AG04449 (cell line): Measurements from ENCODE around the gene CNNM2.

Experiments
- CTCF ChIA-PET: fragments of 350-600 bp; formaldehyde crosslinking; extraction: SDS; loops from one replicate; lab custom pipeline; 2021; ENCODE audit warnings: antibody characterized with exemption; lab: Yijun Ruan, JAX
- POLR2A ChIA-PET: fragments of 400-600, 350-600 bp; formaldehyde crosslinking; extraction: SDS; loops from one replicate; lab custom pipeline; 2020; ENCODE audit warnings: antibody characterized with exemption, inconsistent platforms; lab: Yijun Ruan, JAX
- DNase-seq: peaks from one replicate; pipeline ENCODE4 v3.0.0-alpha.2; 2010; ENCODE audit warnings: low read depth, low spot score
- H3K4me3 ChIP-seq: 2 replicates; pipeline ENCODE4 v1.5.1; 2011; ENCODE audit warnings: low read depth, mild to moderate bottlenecking, control low read depth, low read length
- TF ChIP-seq, protein P1 (sequence below): IDR thresholded peaks from one replicate; pipeline ENCODE4 v1.5.1; 2011; ENCODE audit warnings: mild to moderate bottlenecking, moderate library complexity, low read length, control low read depth, inconsistent platforms; ENCODE audit not compliant: insufficient read depth; ENCODE audit errors: missing control alignments

The CNNM2 gene

DNA sequence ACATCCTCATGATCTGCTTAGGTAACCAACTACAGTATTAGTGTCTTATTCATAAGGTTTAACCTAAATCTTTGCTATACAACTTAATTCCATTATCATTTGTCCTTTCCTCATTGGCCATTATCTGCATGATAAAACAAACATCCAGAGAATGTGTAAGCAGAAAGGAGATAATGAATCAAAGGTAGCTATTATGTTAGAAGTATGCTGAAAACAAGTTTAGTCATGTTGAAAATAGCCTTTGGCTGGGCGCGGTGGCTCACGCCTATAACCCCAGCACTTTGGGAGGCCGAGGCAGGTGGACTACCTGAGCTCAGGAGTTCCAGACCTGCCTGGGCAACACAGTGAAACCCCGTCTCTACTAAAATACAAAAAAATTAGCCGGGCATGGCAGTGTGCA, 196.8 kb downstream of the CNNM2 start:
- no peak overlapping the region for H3K4me3 ChIP-seq
- no peak for DNase-seq
- ChIA-PET CTCF (interaction anchor here (1.5 to 2.5 kb wide), 2 partner anchors 124 to 130 kb away, joined by 6 to 8 read pairs; no protein-coding TSS in a partner anchor), POLR2A (no interaction called here)
- TF ChIP-seq, protein P1, sequence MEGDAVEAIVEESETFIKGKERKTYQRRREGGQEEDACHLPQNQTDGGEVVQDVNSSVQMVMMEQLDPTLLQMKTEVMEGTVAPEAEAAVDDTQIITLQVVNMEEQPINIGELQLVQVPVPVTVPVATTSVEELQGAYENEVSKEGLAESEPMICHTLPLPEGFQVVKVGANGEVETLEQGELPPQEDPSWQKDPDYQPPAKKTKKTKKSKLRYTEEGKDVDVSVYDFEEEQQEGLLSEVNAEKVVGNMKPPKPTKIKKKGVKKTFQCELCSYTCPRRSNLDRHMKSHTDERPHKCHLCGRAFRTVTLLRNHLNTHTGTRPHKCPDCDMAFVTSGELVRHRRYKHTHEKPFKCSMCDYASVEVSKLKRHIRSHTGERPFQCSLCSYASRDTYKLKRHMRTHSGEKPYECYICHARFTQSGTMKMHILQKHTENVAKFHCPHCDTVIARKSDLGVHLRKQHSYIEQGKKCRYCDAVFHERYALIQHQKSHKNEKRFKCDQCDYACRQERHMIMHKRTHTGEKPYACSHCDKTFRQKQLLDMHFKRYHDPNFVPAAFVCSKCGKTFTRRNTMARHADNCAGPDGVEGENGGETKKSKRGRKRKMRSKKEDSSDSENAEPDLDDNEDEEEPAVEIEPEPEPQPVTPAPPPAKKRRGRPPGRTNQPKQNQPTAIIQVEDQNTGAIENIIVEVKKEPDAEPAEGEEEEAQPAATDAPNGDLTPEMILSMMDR: no peak

DNA sequence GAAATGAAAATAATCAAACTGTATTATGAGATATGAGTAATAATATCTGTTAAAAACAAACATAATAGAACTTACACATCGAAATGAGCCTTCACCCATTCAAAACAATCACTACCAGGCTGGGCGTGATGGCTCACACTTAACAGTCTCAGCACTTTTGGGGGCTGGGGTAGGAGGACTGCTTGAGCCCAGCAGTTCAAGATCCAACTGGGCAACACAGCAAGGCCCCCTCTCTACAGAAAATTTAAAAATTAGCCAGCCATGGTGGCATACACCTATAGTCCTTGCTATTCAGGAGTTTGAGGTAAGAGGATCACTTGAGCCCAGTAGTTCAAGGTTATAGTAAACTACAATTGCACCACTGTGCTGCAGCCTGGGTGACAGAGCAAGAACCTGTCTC, 199.2 kb downstream of the CNNM2 start:
- ChIA-PET CTCF (no interaction called here), POLR2A (no interaction called here)
- DNase-seq: no peak
- no peak overlapping the region for H3K4me3 ChIP-seq
- TF ChIP-seq, protein P1: no peak

DNA sequence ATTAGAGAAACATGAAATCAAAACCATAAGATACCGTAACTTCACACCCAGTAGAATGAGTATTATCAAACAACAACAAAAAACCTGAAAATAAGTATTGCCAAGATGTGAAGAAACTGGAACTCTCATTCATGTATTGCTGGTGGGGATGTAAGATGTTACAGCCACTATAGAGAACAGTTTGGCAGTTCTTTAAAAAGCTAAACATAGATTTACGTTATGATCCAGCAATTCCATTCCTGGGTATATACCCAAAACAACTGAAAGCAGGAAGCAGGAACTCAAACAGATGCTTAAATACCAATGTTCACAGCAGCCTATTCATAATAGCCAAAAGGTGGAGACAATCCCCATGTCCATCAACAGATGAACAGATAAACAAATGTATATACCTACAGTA, 202.5 kb downstream of the CNNM2 start:
- TF ChIP-seq, protein P1: no peak
- no peak overlapping the region for H3K4me3 ChIP-seq
- no peak for DNase-seq
- ChIA-PET POLR2A (no interaction called here), CTCF (interaction anchor here (1.5 kb wide), 1 partner anchor 124 kb away, joined by 3 read pairs; no protein-coding TSS in a partner anchor)

DNA sequence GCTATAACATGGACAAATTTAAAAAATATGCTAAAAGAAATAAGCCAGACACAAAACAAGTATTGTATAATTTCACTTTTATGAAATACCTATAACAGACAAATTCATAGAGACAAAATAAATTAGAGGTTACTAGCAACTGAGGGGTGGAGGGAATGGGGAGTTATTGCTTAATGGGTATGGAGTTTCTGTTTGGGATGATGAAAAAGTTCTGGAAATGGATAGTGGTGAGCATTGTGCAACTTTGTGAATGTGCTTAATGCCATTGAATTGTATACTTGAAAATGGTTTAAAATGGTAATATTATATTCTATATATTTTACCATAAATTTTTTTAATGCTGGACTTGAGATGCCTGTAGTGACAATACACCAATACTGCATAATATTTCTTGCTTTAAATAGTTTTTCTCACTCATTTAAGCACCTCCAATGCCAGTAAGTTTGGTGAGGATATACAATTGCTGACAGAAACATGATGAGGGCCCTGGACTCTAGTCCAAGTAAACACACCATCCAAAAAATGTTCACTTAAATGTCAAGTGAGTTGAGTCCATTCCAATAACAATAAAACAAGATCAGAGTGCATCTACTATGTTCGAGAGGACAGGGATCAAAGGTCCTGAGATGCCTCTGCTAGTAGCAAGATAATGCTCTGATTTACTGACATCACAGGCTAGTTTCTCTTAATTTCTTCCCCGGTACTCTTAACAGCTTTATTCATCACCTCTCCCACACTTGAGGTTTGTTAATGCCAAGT, 203.1 kb downstream of the CNNM2 start:
- POLR2A ChIA-PET: no interaction called here
- no peak for DNase-seq
- CTCF ChIA-PET: interaction anchor here (1.5 kb wide), 1 partner anchor 124 kb away, joined by 3 read pairs; no protein-coding TSS in a partner anchor
- TF ChIP-seq, protein P1: no peak
- no peak overlapping the region for H3K4me3 ChIP-seq

DNA sequence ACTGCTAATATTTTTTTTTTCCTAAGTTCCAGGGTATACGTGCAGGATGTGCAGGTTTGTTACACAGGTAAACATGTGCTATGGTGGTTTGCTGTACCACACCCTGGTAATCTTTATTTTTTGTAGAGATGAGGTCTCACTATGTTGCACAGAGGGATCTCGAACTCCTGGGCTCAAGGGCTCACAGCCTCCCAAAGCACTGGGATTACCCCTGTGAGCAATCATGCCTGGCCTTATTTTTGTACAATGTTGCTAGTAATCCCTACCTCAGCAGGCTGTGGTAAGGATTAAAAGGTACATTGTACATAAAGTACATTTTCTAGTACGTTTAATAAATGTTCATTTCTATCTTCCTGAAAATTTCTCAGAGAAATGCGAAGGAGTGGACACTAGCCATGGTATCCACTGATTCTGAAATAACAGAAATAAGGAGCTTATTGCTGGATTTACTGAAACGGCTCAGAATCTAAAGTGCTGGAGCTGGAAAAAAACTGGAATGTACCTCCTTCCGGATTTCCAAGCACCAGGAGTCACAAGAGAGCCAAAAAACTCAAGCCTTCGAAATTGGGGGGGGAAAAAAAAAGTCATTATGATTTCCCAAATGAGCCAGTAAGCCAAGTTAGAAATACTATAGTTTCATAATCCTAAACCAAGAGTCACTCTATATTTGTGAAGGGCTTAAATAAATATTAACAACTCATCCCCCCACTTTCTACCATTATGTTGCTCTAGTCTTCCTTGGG, 205.4 kb downstream of the CNNM2 start:
- H3K4me3 ChIP-seq: no peak overlapping the region
- no peak for DNase-seq
- POLR2A ChIA-PET: no interaction called here
- CTCF ChIA-PET: interaction anchor here (0.9 to 1.4 kb wide), 2 partner anchors 116 to 120 kb away, joined by 4 read pairs; no protein-coding TSS in a partner anchor
- TF ChIP-seq, protein P1: no peak
